ENCODE measurements around the gene TRIM34. TPM values are rescaled to one million over a fixed set of nuclear protein-coding genes. Genes with fewer than 3 reads are reported as not detected.
A peak's percentile ranks its signal among the peaks of the same experiment; 100 is the strongest.

Gene TRIM34
- total and polyA plus RNA-seq, 10 of the 15 experiments (the other 5 are each of a cell fraction or from before 2014, with no cell fraction given), result 16.7 to 51.4 (median 21.5) TPM

GRCh38 chr11:5689551-5689983, 64.8 kb downstream of the TRIM34 start, which contains the start of gene TRIM22 (continued):
- 0 out of 2 replicates have a peak, but pooled peaks have one; percentile 29 for TF ChIP-seq TCF12 (IDR thresholded peaks at IDR 0.05; ENCODE audit: low read depth, low read length)
- TF ChIP-seq LARP7 (IDR thresholded peaks at IDR 0.05), result no peak
- TF ChIP-seq, protein P1, sequence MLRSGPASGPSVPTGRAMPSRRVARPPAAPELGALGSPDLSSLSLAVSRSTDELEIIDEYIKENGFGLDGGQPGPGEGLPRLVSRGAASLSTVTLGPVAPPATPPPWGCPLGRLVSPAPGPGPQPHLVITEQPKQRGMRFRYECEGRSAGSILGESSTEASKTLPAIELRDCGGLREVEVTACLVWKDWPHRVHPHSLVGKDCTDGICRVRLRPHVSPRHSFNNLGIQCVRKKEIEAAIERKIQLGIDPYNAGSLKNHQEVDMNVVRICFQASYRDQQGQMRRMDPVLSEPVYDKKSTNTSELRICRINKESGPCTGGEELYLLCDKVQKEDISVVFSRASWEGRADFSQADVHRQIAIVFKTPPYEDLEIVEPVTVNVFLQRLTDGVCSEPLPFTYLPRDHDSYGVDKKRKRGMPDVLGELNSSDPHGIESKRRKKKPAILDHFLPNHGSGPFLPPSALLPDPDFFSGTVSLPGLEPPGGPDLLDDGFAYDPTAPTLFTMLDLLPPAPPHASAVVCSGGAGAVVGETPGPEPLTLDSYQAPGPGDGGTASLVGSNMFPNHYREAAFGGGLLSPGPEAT (IDR thresholded peaks at IDR 0.05; ENCODE audit: low read depth), result peak; percentile 74
- TF ChIP-seq HDGF (IDR thresholded peaks at IDR 0.05), result no peak
- no peak for TF ChIP-seq PRDM15 (CRISPR knock-in tag; IDR thresholded peaks at IDR 0.05)
- peak; percentile 68; the same call in 1 of the 2 replicates for TF ChIP-seq PML (IDR thresholded peaks at IDR 0.05; ENCODE audit: low read length)
- TF ChIP-seq NR2C1 (IDR thresholded peaks at IDR 0.05), result no peak
- 0 out of 2 replicates have a peak, but pooled peaks have one; percentile 21 for TF ChIP-seq GATAD2B (conservative IDR thresholded peaks at IDR 0.05; ENCODE audit: low read depth)
- TF ChIP-seq KDM1A (IDR thresholded peaks at IDR 0.05; ENCODE audit: borderline replicate concordance), result no peak
- peak in 1 of 2 experiments; percentile 26; a peak in 1 of 4 replicates for TF ChIP-seq ETV6 (conservative IDR thresholded peaks at IDR 0.05 in 1 of 2, IDR thresholded peaks at IDR 0.05 in 1 of 2; ENCODE audit: borderline replicate concordance in 1 of 2, low read depth in 1 of 2)
- no peak for TF ChIP-seq JUND (IDR thresholded peaks at IDR 0.05; ENCODE audit: low read depth, low read length)
- TF ChIP-seq KAT2A (conservative IDR thresholded peaks at IDR 0.05; ENCODE audit: control insufficient read depth, low read depth, low read length), result no peak
- TF ChIP-seq EZH2 (IDR thresholded peaks at IDR 0.05; ENCODE audit: borderline replicate concordance, control insufficient read depth, low read depth, low read length), result no peak
- TF ChIP-seq ZBED1 (IDR thresholded peaks at IDR 0.05; ENCODE audit: borderline replicate concordance), result peak; percentile 58; the same call in 1 of the 2 replicates
- TF ChIP-seq, protein P2, sequence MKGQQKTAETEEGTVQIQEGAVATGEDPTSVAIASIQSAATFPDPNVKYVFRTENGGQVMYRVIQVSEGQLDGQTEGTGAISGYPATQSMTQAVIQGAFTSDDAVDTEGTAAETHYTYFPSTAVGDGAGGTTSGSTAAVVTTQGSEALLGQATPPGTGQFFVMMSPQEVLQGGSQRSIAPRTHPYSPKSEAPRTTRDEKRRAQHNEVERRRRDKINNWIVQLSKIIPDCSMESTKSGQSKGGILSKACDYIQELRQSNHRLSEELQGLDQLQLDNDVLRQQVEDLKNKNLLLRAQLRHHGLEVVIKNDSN (IDR thresholded peaks at IDR 0.05; ENCODE audit: borderline replicate concordance, extremely low read length, insufficient read depth, low read depth, low read length), result no peak
- no peak for TF ChIP-seq NFXL1 (IDR thresholded peaks at IDR 0.05; ENCODE audit: borderline replicate concordance)
- TF ChIP-seq BRCA1 (IDR thresholded peaks at IDR 0.05; ENCODE audit: low read depth, low read length), result no peak
- peak; percentile 70 for TF ChIP-seq TAF1 (IDR thresholded peaks at IDR 0.05; ENCODE audit: borderline replicate concordance, low read depth, low read length)
- TF ChIP-seq, protein P3, sequence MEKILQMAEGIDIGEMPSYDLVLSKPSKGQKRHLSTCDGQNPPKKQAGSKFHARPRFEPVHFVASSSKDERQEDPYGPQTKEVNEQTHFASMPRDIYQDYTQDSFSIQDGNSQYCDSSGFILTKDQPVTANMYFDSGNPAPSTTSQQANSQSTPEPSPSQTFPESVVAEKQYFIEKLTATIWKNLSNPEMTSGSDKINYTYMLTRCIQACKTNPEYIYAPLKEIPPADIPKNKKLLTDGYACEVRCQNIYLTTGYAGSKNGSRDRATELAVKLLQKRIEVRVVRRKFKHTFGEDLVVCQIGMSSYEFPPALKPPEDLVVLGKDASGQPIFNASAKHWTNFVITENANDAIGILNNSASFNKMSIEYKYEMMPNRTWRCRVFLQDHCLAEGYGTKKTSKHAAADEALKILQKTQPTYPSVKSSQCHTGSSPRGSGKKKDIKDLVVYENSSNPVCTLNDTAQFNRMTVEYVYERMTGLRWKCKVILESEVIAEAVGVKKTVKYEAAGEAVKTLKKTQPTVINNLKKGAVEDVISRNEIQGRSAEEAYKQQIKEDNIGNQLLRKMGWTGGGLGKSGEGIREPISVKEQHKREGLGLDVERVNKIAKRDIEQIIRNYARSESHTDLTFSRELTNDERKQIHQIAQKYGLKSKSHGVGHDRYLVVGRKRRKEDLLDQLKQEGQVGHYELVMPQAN (conservative IDR thresholded peaks at IDR 0.05), result no peak
- TF ChIP-seq NFIC (IDR thresholded peaks at IDR 0.05; ENCODE audit: low read depth, low read length), result peak; percentile 52; the same call in 1 of the 2 replicates
- peak; percentile 84 for TF ChIP-seq MEF2B (IDR thresholded peaks at IDR 0.05; ENCODE audit: partially characterized antibody, poor library complexity, severe bottlenecking)
- no peak for TF ChIP-seq MYB (IDR thresholded peaks at IDR 0.05; ENCODE audit: borderline replicate concordance, low read depth, low read length)
- TF ChIP-seq NFYB (IDR thresholded peaks at IDR 0.05; ENCODE audit: insufficient read depth, low read depth, low read length), result no peak
